DMS79 treated with DMSO at 0.1 percent for 48 hours (cell line): Measurements from ENCODE around the gene SCYGR7.
"Not testable (repeated sequence)": the region's sequence is repeated elsewhere in the genome, so short reads cannot be mapped to it uniquely, and the experiment has no call there.

Source experiments
- DNase-seq: peaks from one replicate; lab custom pipeline; 2025; lab: John Stamatoyannopoulos, UW

Gene SCYGR7, protein sequence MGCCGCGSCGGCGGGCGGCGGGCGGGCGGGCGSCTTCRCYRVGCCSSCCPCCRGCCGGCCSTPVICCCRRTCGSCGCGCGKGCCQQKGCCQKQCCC

GRCh38 chr2:227728035-227728434 is at the start of gene SCYGR7:
Gene SCYGR7 (plus strand): TSS chr2:227728335. CDS start chr2:227728335, 0 bp downstream.
- DNase-seq = no peak

DNA sequence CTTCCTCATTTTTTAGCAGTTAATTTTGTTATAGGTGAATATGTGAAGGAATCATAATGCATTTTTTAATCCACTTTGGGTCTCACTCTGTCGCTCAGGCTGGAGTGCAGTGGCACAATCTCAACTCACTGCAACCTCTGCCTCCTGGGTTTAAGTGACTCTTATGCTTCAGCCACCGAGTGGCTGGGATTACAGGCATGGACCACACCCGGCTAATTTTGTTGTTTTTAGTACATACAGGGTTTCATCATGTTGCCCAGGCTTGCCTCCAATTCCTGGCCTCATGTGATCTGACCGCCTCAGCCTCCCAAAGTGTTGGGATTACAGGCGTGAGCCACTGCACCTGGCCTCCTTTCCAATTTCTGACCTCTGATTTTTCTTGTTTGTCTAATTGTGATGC is 43.9 kb upstream of the SCYGR7 start:
- DNase-seq = no peak

DNA sequence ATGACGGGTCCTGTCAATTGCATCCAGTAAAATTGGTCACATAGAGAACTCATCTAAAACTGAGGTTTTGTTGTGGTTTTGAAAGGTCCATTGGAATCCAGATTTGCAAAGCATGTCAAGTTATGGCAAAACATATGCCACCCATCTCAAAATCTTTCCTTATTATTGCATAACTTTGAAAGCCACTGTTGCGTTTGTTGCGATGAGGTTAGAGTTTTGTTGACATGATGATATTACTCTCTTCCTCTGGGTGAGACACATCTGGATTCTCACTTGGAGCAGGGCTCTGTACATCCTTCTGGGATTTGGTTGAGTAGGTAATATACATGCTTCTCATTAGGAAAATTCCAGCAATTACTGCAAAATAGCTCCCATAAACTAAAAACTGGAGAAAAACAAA is 40.9 kb upstream of the SCYGR7 start:
- DNase-seq = no peak

DNA sequence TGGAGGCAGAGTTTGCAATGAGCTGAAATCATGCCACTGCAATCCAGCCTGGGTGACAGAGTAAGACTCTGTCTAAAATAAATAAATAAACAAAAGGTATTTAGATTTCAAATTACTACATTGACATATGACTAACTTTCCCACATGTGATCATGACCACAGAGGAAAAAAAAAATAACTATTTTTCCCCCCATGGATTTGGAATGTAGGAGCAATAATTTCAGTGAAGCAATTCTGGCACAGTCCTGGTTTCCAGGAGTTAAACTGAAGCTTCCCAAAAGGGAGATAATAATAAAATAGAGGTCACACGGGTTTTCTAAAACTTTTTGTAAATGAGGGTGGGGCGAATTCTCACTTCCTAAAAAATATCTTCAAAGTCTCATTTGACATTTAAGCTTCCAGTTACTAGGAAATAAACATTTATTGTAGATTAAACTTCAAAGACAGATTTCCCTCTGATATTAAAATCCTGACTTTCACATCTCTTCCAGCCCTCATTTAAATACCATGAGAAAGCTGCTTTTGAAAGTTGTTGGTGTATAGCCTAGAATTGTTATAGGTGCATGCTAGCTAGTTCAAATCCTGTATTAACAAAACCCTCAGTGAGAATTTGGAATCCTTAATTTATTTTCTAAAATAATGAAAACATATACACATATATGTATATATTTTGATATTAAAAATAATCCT is 31.0 kb upstream of the SCYGR7 start:
- DNase-seq = no peak

- DNase-seq = no peak
These were observed 26.6 kb upstream of the SCYGR7 start for GRCh38 chr2:227701556-227701955.

- peak; percentile 40 for DNase-seq
These were observed 24.8 kb upstream of the SCYGR7 start for GRCh38 chr2:227703280-227703732.

DNA sequence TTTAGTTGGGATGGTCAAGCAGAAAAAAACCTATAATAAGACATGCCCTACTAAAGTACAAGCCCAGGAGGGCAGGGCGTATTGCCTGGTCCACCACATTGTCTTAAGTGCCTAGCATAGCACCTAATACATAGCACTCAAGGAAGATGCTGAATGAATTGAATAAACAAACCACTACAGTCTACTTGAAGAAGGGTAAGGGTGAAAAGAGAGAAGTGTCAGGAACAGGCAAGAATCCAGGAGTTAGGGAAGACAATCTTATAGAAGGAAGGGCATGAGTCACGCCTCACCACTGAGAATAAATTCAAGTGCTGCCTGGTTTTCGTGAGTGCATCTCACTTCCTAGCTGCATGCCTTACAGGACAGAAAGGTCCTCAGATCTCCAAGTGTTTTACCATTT is 24.2 kb upstream of the SCYGR7 start:
- peak; percentile 79 for DNase-seq

DNA sequence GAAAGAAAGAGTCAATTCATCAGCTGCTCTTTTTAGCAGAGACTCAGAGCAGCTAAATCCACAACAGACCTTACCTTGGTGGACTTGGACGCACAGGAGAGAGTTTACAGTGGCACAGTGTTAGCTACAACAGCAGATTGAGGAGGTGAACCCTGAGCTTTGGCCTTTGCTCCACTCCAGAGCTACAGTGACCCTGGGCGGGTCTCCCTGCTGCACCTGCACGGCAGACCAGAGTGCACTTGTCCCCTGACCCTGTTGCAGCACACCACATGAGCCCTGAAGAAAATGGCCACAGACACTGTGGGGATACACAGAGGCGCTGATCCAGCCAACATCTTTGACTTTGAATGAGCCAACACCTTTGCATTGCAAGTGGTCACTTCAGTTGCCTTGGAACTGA is 21.3 kb upstream of the SCYGR7 start:
- DNase-seq = no peak

DNA sequence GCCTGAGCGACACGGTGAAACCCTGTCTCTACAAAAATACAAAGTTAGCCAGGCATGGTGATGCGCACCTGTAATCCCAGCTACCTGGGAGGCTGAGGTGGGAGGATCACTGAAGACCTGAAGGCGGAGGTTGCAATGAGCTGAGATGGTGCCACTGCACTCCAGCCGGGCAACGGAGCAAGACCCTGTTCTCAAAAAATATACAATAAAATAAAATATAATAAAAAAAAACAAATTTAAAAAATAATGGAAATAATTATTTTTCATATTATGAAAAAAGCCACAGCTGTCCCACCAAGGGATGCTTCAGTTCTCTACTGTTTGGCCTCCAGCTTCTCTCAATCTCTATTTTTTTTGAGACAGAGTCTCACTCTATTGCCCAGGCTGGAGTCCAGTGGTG is 20.7 kb upstream of the SCYGR7 start:
- no peak for DNase-seq

DNA sequence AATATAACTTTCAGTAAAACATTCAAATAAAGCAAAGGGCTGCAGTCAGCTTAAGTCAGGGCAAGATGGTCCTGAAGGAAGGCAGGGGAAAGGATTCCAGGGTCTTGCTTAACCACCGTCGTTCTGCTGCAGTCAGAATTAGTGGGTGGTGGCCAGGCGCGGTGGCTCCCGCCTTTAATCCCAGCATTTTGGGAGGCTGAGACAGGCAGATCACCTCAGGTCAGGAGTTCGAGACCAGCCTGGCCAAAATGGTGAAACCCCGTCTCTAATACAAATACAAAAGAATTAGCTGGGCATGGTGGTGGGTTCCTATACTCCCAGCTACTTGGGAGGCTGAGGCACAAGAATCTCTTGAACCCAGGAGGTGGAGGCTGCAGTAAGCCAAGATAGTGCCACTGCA is 17.1 kb upstream of the SCYGR7 start:
- no peak for DNase-seq

- DNase-seq = no peak
These were observed 14.8 kb upstream of the SCYGR7 start for GRCh38 chr2:227713291-227713690.

DNA sequence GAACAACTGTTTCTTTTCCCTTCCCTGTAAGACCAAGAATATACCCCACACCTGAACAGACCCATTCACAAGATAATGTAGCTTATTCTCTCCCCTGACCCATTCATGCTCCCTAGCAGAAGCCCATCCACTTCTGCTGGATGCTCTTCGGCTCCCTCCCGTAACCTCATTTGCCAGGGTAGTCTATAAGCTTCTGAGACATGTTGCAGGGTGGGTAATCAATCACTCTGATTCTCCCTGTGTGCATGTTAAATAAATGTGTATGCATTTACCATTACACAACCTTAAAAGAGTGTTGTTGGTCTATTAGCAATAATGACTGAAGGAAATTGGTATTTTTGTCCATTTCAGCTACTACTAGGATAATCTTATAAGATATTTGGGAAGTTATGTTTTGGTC is 11.6 kb upstream of the SCYGR7 start:
- no peak for DNase-seq

GRCh38 chr2:227717687-227718567 is 10.2 kb upstream of the SCYGR7 start, which contains the start of gene SLC19A3:
Gene SLC19A3 (minus strand): TSS chr2:227718028. CDS start chr2:227702318, 15,710 bp downstream.
- DNase-seq = peak; percentile 11

- no peak for DNase-seq
These were observed 8.5 kb upstream of the SCYGR7 start for GRCh38 chr2:227719641-227720040.

DNA sequence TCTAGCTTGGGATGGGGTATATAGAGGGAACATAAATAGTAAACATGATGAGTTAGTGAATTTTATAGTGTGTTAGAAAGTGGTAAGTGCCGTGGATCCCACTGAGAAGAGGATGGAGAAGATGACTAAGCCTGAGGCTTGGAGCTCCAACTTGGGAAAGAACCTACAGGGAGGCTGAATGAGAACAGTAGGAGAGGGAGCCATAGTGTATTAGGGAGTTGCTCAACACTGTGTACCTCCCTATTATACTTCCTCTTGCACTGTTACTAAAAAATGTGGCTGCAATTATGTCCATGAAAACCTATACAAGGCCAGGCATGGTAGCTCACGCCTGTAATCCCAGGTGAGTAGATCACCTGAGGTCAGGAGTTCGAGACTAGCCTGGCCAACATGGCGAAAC is 7.5 kb upstream of the SCYGR7 start:
- DNase-seq = no peak

DNA sequence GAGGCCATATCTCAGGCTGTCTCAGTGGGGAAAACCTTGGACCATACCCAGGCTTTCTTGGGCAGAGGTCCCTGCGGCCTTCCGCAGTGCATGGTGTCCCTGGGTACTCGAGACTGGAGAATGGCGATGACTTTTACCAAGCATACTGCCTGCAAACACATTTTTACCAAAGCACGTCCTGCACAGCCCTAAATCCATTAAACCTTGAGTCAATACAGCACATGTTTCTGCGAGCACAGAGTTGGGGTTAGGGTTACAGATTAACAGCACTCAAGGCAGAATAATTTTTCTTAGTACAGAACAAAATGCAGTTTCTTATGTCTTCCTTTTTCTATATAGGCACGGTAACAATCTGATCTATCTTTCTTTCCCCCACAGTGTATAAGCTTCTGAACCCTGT is 5.3 kb upstream of the SCYGR7 start:
- DNase-seq = not testable (repeated sequence)

DNA sequence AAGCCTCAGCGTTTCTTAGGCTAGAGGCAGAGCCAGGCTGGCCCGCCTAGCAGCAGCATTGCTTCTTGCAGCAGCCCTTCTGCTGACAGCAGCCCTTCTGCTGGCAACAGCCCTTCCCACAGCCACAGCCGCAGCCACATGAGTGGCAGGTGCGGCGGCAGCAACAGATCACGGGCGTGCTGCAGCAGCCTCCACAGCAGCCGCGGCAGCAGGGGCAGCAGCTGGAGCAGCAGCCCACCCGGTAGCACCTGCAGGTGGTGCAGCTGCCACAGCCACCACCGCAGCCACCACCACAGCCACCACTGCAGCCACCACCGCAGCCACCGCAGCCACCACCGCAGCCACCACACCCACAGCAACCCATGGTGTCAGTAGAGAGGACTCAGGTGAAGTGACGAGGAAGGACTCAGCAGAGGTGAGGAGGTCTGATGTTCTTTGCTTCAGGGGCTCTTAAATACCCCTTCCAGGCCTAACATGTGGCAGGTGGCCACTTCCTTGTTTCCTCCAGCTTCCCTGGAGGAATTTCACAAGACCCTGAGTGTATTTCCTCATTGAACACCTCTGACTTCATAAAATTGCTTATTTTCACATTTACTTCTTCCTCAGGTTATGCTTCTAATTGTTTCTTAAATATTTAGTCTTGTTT is 3.6 kb upstream of the SCYGR7 start, which contains the start of gene SCYGR6:
TSS of gene SCYGR6 (minus strand) at position 364 of the 646 bp plus-strand sequence. CDS start at position 364, 0 bp downstream.
- DNase-seq = no peak

GRCh38 chr2:227739351-227739750 is 11.2 kb downstream of the SCYGR7 start:
- DNase-seq = no peak

GRCh38 chr2:227740705-227741104 is 12.6 kb downstream of the SCYGR7 start:
- DNase-seq = not testable (repeated sequence)

- DNase-seq = no peak
These were observed 17.5 kb downstream of the SCYGR7 start, which contains the start of gene SCYGR8 for GRCh38 chr2:227745594-227745993. Gene SCYGR8 (plus strand): TSS chr2:227745894. CDS start chr2:227745894, 0 bp downstream.

DNA sequence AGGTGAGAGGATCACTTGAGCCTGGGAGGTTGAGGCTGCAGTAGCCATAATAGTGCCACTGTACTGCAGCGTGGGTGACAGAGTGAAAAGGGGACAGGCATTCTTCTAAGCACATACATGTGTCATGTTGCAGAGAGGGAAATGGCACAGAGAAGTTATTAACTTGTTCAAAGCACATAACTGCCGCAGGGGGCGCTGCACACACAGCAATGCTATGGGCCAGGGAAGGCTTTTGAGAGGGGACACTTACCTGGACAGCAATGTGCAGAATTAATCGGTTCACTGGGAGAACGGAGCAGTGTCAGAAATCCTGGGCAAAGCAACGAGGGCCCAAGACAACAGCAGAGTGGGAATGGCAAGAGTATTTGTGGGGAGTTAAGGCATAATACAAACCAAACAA is 19.9 kb downstream of the SCYGR7 start:
- no peak for DNase-seq

GRCh38 chr2:227756261-227756660 is 28.1 kb downstream of the SCYGR7 start:
- DNase-seq = not testable (repeated sequence)
